Measurements from ENCODE around the gene PPM1E. TPM values are rescaled to one million over a fixed set of nuclear protein-coding genes. Genes with fewer than 3 reads are reported as not detected.

PPM1E gene
- total RNA-seq, 2 donors from 2014 or later: 0.05 to 0.32 TPM

- no peak overlapping the region for H3K27ac ChIP-seq
- H3K4me3 ChIP-seq: no peak overlapping the region
- no peaks in the 10 kb centered on the region for H3K36me3 ChIP-seq
- intact Hi-C loops (cut with DNase I): no loop called here
- no peak for TF ChIP-seq CTCF (IDR thresholded peaks at IDR 0.05)
- no peaks in the 10 kb centered on the region for H3K9me3 ChIP-seq
- H3K4me1 ChIP-seq: no peaks in the 10 kb centered on the region
- H3K27me3 ChIP-seq: no peaks in the 10 kb centered on the region
- no peak for DNase-seq
- H3K9ac ChIP-seq (ENCODE audit: low read depth in 2 of 2, low read length in 2 of 2): no peak overlapping the region
Measured at GRCh38 chr17:58865301-58865700, 109.6 kb downstream of the PPM1E start.

GRCh38 chr17:58870747-58871146 lies 115.1 kb downstream of the PPM1E start:
- Histone ChIP-seq H3K27ac (no peak overlapping the region), H3K9me3 (no peaks in the 10 kb centered on the region), H3K36me3 (no peaks in the 10 kb centered on the region), H3K4me1 (no peaks in the 10 kb centered on the region), H3K4me3 (no peak overlapping the region), H3K27me3 (no peaks in the 10 kb centered on the region), H3K9ac (ENCODE audit: low read depth in 2 of 2, low read length in 2 of 2) (no peak overlapping the region)
- intact Hi-C loops (cut with DNase I): no loop called here
- TF ChIP-seq CTCF (IDR thresholded peaks at IDR 0.05): no peak
- no peak for DNase-seq

GRCh38 chr17:58873926-58874325 lies 118.3 kb downstream of the PPM1E start:
- Histone ChIP-seq H3K36me3 (no peaks in the 10 kb centered on the region), H3K27ac (no peak overlapping the region), H3K9ac (ENCODE audit: low read depth in 2 of 2, low read length in 2 of 2) (no peak overlapping the region), H3K4me1 (no peaks in the 10 kb centered on the region), H3K4me3 (no peak overlapping the region), H3K27me3 (no peaks in the 10 kb centered on the region), H3K9me3 (no peaks in the 10 kb centered on the region)
- intact Hi-C loops (cut with DNase I): no loop called here
- no peak for DNase-seq
- no peak for TF ChIP-seq CTCF (IDR thresholded peaks at IDR 0.05)

- H3K27me3 ChIP-seq: no peaks in the 10 kb centered on the region
- intact Hi-C loops (cut with DNase I): no loop called here
- H3K9ac ChIP-seq (ENCODE audit: low read depth in 2 of 2, low read length in 2 of 2): no peak overlapping the region
- TF ChIP-seq CTCF (IDR thresholded peaks at IDR 0.05): no peak
- DNase-seq: no peak
- no peaks in the 10 kb centered on the region for H3K4me1 ChIP-seq
- H3K27ac ChIP-seq: no peak overlapping the region
- H3K4me3 ChIP-seq: no peak overlapping the region
- no peaks in the 10 kb centered on the region for H3K9me3 ChIP-seq
- no peaks in the 10 kb centered on the region for H3K36me3 ChIP-seq
Measured at GRCh38 chr17:58875261-58875660, 119.6 kb downstream of the PPM1E start.

- intact Hi-C loops (cut with DNase I): no loop called here
- DNase-seq: no peak
- no peak overlapping the region for H3K9ac ChIP-seq (ENCODE audit: low read depth in 2 of 2, low read length in 2 of 2)
- H3K4me1 ChIP-seq: no peaks in the 10 kb centered on the region
- no peak for TF ChIP-seq CTCF (IDR thresholded peaks at IDR 0.05)
- no peak overlapping the region for H3K27ac ChIP-seq
- H3K9me3 ChIP-seq: no peaks in the 10 kb centered on the region
- H3K36me3 ChIP-seq: no peaks in the 10 kb centered on the region
- no peaks in the 10 kb centered on the region for H3K27me3 ChIP-seq
- H3K4me3 ChIP-seq: no peak overlapping the region
Measured at GRCh38 chr17:58884161-58884560, 128.5 kb downstream of the PPM1E start.

- Histone ChIP-seq H3K9me3 (no peaks in the 10 kb centered on the region), H3K4me3 (no peak overlapping the region), H3K27ac (no peak overlapping the region), H3K27me3 (no peaks in the 10 kb centered on the region), H3K4me1 (no peaks in the 10 kb centered on the region), H3K36me3 (no peaks in the 10 kb centered on the region), H3K9ac (ENCODE audit: low read depth in 2 of 2, low read length in 2 of 2) (no peak overlapping the region)
- intact Hi-C loops (cut with DNase I): no loop called here
- TF ChIP-seq CTCF (IDR thresholded peaks at IDR 0.05): no peak
- no peak for DNase-seq
Measured at GRCh38 chr17:58886514-58886913, 130.9 kb downstream of the PPM1E start.

All from colonic mucosa (tissue), 4 donors.